Right cardiac atrium (tissue), 5 donors: Measurements from ENCODE around the gene DESI2. TPM values are rescaled to one million over a fixed set of nuclear protein-coding genes. Genes with fewer than 3 reads are reported as not detected.
"Not testable (repeated sequence)": the region's sequence is repeated elsewhere in the genome, so short reads cannot be mapped to it uniquely, and the experiment has no call there.

Source experiments
- ATAC-seq, 2 donors: fragments of 200-7000 bp; cut with Tn5 transposase; one replicate each; pipeline versions ENCODE4 v1.8.0 to v1.9.1; 2020; ENCODE audit warnings: moderate library complexity in 2 of 2, mild to moderate bottlenecking in 1 of 2
- DNase-seq, 3 donors: peaks; one replicate each; pipeline ENCODE4 v3.0.0-alpha.2; 2020
- H3K27ac ChIP-seq: one replicate; pipeline ENCODE4 v1.5.1; 2013; ENCODE audit warnings: mild to moderate bottlenecking, low read length, control low read depth, moderate library complexity
- H3K27me3 ChIP-seq: one replicate; pipeline ENCODE4 v1.6.1; 2013; ENCODE audit not compliant: control insufficient read depth, insufficient read depth
- H3K4me1 ChIP-seq: one replicate; pipeline ENCODE4 v1.6.1; 2013; ENCODE audit warnings: low read length; ENCODE audit not compliant: control insufficient read depth, insufficient read depth
- H3K4me3 ChIP-seq: one replicate; pipeline ENCODE4 v1.5.1; 2013; ENCODE audit warnings: low read length, control low read depth
- H3K9me3 ChIP-seq: one replicate; pipeline ENCODE4 v1.6.1; 2013; ENCODE audit warnings: low read length; ENCODE audit not compliant: control insufficient read depth
- WGBS: extraction: QIAGEN DNeasy Blood & Tissue Kit; methylation state at CpG from one replicate; pipeline ENCODE4 v1.1.7; 2013; 5-methylcytosine and 5-hydroxymethylcytosine counted together
- intact Hi-C, 4 donors: fragments of 100-400 bp; cut with DNase I; formaldehyde crosslinking; loops; one replicate each; pipeline versions ENCODE4 v1.11.0 to v1.14.0; 2022 to 2023
- polyA plus RNA-seq: library from polyadenylated mRNA; stranded (reverse); fragments of 200-250 nt; gene quantifications from one replicate; pipeline ENCODE4 v1.2.3, GENCODE V29; 2013
- total RNA-seq, 4 donors: library from RNA; stranded (reverse); fragmentation: NEBNext Ultra II Directional; extraction: Animal tissue kit (Norgen Biotek cat#: 25700); gene quantifications; one replicate each; pipeline ENCODE4 v1.2.1, GENCODE V29; 2021
- donor health status: healthy with polysubstance abuse.
- donor health status: DM: no; HTN: yes; CAD: no.
- donor health status: DM: no; HTN: no; CAD: no.
- donor health status: DM: no; HTN: yes; CAD: no; lungs with severe emphysema.
- donor health status: DM: yes; HTN: yes; CAD: no.

The DESI2 gene
- total and polyA plus RNA-seq, 5 donors: 12.1 to 27.0 (median 23.7) TPM

DNA sequence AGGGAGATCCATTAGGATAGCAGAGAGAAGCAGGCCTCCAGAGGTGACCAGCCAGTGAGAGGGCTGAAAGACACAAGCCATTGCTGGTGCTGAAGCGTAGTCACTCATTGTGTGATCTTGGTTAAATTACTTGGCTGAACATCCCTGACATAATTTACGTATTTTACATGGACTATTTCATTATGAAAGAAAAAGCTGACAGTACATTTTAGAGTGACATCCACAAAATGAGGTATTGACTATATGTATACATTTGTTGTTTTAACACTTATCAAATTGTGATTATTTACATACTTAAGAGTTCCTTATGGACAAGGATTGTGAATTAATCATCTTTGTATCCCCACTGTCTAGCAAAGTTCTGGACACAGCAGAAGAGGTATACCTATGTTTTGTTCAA is 14.9 kb downstream of the DESI2 start:
- Histone ChIP-seq H3K27me3 (no peaks in the 10 kb centered on the region), H3K4me3 (no peak overlapping the region), H3K4me1 (peaks cover 12% of the 10 kb centered on the region), H3K9me3 (no peaks in the 10 kb centered on the region), H3K27ac (no peak overlapping the region)
- ATAC-seq (no peak), DNase-seq (no peak)
- intact Hi-C loops: no loop called here
- WGBS: 85% methylated on average over 2 of the region's 2 CpGs

GRCh38 chr1:244672946-244673682 is 20.2 kb downstream of the DESI2 start:
- Histone ChIP-seq H3K4me3 (no peak overlapping the region), H3K4me1 (peaks cover 4% of the 10 kb centered on the region), H3K27me3 (no peaks in the 10 kb centered on the region), H3K9me3 (no peaks in the 10 kb centered on the region), H3K27ac (no peak overlapping the region)
- DNase-seq (peak in 2 of 3 donors; percentile 56 to 59), ATAC-seq (peak; percentile 83 to 90)
- WGBS: 22% methylated on average over 4 of the region's 4 CpGs
- intact Hi-C loops: no loop called here

- H3K27me3 ChIP-seq: no peaks in the 10 kb centered on the region
- 61% methylated on average over 4 of the region's 4 CpGs for WGBS
- no peak for DNase-seq
- no peak for ATAC-seq
- intact Hi-C loops: no loop called here
- H3K27ac ChIP-seq: no peak overlapping the region
- no peak overlapping the region for H3K4me3 ChIP-seq
- H3K4me1 ChIP-seq: peaks cover 5% of the 10 kb centered on the region
- H3K9me3 ChIP-seq: no peaks in the 10 kb centered on the region
Observed at GRCh38 chr1:244674446-244674845, 21.5 kb downstream of the DESI2 start.

GRCh38 chr1:244675167-244675566 is 22.2 kb downstream of the DESI2 start:
- intact Hi-C loops: no loop called here
- ATAC-seq (no peak), DNase-seq (no peak)
- Histone ChIP-seq H3K27ac (no peak overlapping the region), H3K27me3 (no peaks in the 10 kb centered on the region), H3K4me1 (peaks cover 5% of the 10 kb centered on the region), H3K4me3 (no peak overlapping the region), H3K9me3 (no peaks in the 10 kb centered on the region)
- over 99% methylated on average over 2 of the region's 2 CpGs for WGBS

GRCh38 chr1:244678697-244679096 is 25.8 kb downstream of the DESI2 start:
- whole genome bisulfite sequencing: 62% methylated on average over 6 of the region's 6 CpGs
- Histone ChIP-seq H3K4me3 (no peak overlapping the region), H3K9me3 (no peaks in the 10 kb centered on the region), H3K27ac (no peak overlapping the region), H3K4me1 (peaks cover 5% of the 10 kb centered on the region), H3K27me3 (no peaks in the 10 kb centered on the region)
- DNase-seq (no peak), ATAC-seq (no peak)
- intact Hi-C loops: no loop called here

DNA sequence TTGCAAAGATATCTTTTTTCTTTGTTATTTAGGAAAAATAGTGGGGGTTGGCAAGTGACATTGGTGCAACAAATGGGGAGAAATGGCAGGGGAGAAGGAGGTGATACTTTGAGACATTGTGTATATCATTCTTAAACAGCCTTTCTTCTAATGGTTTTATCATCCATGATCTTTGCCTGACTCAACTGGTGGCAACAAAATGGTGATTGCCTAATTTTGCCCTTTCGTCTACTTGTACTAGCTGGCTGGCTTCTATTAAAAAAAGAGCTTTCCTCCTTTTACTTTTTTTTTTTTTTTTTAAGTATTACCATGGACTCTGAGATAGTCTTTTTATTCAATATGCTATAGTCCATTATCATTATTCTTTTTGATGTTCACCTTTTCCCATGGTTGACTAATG is 27.7 kb downstream of the DESI2 start:
- DNase-seq: no peak
- ATAC-seq: no peak

DNA sequence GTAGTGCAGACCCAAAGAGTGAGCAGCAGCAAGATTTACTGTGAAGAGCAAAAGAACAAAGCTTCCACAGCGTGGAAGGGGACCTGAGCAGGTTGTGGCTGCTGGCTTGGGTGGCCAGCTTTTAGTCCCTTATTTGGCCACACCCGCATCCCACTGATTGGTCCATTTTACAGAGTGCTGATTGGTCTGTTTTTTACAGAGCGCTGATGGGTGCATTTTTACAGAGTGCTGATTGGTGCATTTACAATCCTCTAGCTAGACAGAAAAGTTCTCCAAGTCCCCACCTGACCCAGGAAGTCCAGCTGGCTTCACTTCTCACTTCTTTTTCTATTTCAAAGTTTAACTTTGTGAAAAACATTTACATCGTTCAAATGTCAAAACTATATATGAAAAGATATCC is 29.2 kb downstream of the DESI2 start:
- H3K4me3 ChIP-seq, H3K27me3 ChIP-seq, DNase-seq, intact Hi-C loops, H3K9me3 ChIP-seq, ATAC-seq, H3K27ac ChIP-seq, H3K4me1 ChIP-seq: not testable (repeated sequence)
- 96% methylated on average over 4 of the region's 4 CpGs for WGBS

More for the DNA sequence above, 27.7 kb downstream of the DESI2 start:
- no peak overlapping the region for H3K4me3 ChIP-seq
- peaks cover 5% of the 10 kb centered on the region for H3K4me1 ChIP-seq
- H3K27me3 ChIP-seq: no peaks in the 10 kb centered on the region
- intact Hi-C loops: no loop called here
- no peak overlapping the region for H3K27ac ChIP-seq
- WGBS: 96% methylated on average over 1 of the region's 1 CpG
- no peaks in the 10 kb centered on the region for H3K9me3 ChIP-seq

DNA sequence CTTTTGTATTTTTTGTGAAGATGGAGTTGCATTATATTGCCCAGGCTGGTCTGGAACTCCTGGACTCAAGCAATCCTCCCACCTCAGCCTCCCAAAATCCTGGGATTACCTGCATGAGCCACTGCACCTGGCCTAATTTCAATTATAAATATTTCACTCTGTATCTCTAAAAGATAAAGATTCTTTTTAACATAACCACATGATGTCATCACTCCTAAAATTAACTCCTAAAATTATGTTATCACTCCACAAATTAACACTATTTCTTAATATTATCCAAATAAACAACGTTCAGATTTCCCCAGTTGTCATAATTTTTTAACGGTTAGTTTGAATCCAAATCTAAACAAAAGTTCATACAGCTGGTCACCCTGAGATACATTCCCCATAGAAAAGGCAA is 43.0 kb downstream of the DESI2 start:
- Histone ChIP-seq H3K27ac (no peak overlapping the region), H3K9me3 (no peaks in the 10 kb centered on the region), H3K4me1 (no peaks in the 10 kb centered on the region), H3K4me3 (no peak overlapping the region), H3K27me3 (no peaks in the 10 kb centered on the region)
- ATAC-seq (no peak), DNase-seq (no peak)
- intact Hi-C loops: no loop called here
- 89% methylated on average over 2 of the region's 2 CpGs for WGBS

DNA sequence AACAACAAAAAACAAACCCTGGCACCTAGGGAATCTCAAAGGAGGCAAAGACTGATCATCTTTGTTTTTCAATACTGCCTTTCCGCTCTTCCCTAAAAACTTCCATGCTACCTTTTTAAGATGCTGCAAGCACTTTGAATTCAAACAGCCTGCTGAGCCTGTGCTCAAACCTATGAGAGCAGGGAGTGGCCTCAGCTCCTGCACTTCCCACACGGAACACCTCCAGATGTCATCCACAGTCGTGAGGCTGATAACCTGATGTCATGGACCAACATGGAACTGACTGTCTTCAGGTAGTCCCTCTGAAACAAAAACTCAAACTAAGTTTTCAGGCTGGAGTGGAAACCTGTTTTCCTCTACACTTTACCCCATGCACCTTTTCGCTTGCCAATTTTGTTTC is 46.8 kb downstream of the DESI2 start:
- H3K4me1 ChIP-seq: no peaks in the 10 kb centered on the region
- no peak overlapping the region for H3K27ac ChIP-seq
- WGBS: 92% methylated on average over 4 of the region's 4 CpGs
- no peaks in the 10 kb centered on the region for H3K9me3 ChIP-seq
- H3K4me3 ChIP-seq: no peak overlapping the region
- ATAC-seq (no peak), DNase-seq (no peak)
- intact Hi-C loops: no loop called here
- no peaks in the 10 kb centered on the region for H3K27me3 ChIP-seq

GRCh38 chr1:244700808-244701207 is 47.9 kb downstream of the DESI2 start:
- intact Hi-C loops: no loop called here
- WGBS: 98% methylated on average over 1 of the region's 1 CpG
- Histone ChIP-seq H3K27ac (no peak overlapping the region), H3K4me3 (no peak overlapping the region), H3K9me3 (no peaks in the 10 kb centered on the region), H3K4me1 (no peaks in the 10 kb centered on the region), H3K27me3 (no peaks in the 10 kb centered on the region)
- ATAC-seq (no peak), DNase-seq (no peak)

DNA sequence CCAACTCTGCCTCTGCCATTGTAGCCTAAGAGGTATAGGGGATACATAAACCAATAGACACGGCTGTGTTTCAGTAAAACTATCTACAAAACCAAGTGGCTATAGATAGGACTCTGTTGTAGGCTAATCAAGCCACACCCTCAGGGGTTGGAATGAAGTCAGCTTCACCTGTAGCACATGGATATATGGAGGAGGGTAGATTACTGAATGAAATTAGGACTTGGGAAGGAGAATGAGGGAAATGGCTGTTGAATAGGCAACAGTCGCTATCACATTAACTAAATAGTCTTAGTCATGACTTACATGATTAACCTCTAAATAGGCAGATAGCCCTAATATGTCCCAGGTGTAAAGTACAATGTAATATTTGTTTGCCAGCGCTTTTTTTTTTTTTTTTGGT is 49.7 kb downstream of the DESI2 start:
- H3K27me3 ChIP-seq: no peaks in the 10 kb centered on the region
- intact Hi-C loops: no loop called here
- no peaks in the 10 kb centered on the region for H3K4me1 ChIP-seq
- H3K4me3 ChIP-seq: no peak overlapping the region
- H3K9me3 ChIP-seq: no peaks in the 10 kb centered on the region
- no peak overlapping the region for H3K27ac ChIP-seq
- DNase-seq (no peak), ATAC-seq (no peak)
- WGBS: over 99% methylated on average over 3 of the region's 3 CpGs

DNA sequence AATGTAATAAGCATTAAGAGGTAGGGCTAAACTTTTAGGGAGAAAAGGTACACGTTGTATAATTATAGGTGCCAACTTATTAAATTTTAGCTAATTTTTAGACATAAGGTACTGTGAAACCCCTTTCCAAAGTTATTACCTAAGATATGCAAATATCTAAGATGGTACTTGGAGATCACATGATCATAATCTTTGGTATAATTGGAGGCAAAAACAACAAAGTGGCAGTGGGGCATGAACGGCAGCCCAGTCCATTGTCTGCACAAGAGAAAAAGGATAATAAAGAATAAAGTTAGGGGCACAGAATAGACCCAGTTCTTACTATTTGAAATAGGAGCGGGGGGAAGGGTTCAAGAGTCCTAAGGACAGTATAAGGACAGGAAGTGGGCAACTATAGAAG is 51.2 kb downstream of the DESI2 start:
- no peak overlapping the region for H3K27ac ChIP-seq
- no peak for ATAC-seq
- H3K27me3 ChIP-seq: no peaks in the 10 kb centered on the region
- no peak overlapping the region for H3K4me3 ChIP-seq
- intact Hi-C loops: no loop called here
- WGBS: 76% methylated on average over 3 of the region's 3 CpGs
- H3K4me1 ChIP-seq: no peaks in the 10 kb centered on the region
- no peak for DNase-seq
- no peaks in the 10 kb centered on the region for H3K9me3 ChIP-seq
